GM13977 (cell line): ENCODE measurements around the gene GOLGA2.

ENCODE experiments used
- DNase-seq: peaks from one replicate; pipeline ENCODE4 v3.0.0; 2012; ENCODE audit warnings: low spot score
- CTCF ChIP-seq: IDR thresholded peaks from 2 replicates; pipeline ENCODE4 v1.5.1; 2012; ENCODE audit warnings: mild to moderate bottlenecking, control low read depth; ENCODE audit not compliant: insufficient read depth; ENCODE audit errors: extremely low read depth, missing control alignments
- in situ Hi-C: fragments of 300-500 bp; cut with MboI; formaldehyde crosslinking; loops from one replicate; pipeline ENCODE4 v1.12.0; 2022; ENCODE audit warnings: low sequenced_read_pairs, low pct_unique_long_range_greater_than_20kb, mixed read lengths, inconsistent platforms; ENCODE audit not compliant: unreplicated experiment

The GOLGA2 gene

GRCh38 chr9:128293091-128293490, 17.3 kb upstream of the GOLGA2 start:
- no peak for DNase-seq
- TF ChIP-seq CTCF = no peak
- in situ Hi-C loops = no loop called here

- TF ChIP-seq CTCF = no peak
- in situ Hi-C loops = no loop called here
- no peak for DNase-seq
Measured at GRCh38 chr9:128292009-128292408, 16.2 kb upstream of the GOLGA2 start.

GRCh38 chr9:128288273-128289004, 12.6 kb upstream of the GOLGA2 start:
- DNase-seq = no peak
- TF ChIP-seq CTCF = no peak
- in situ Hi-C loops = no loop called here

- in situ Hi-C loops = no loop called here
- no peak for DNase-seq
- TF ChIP-seq CTCF = no peak
Measured at GRCh38 chr9:128286440-128286839, 10.6 kb upstream of the GOLGA2 start.

- DNase-seq = no peak
- no peak for TF ChIP-seq CTCF
- in situ Hi-C loops = no loop called here
Measured at GRCh38 chr9:128285033-128285784, 9.4 kb upstream of the GOLGA2 start.

GRCh38 chr9:128282500-128282899, 6.7 kb upstream of the GOLGA2 start:
- in situ Hi-C loops = no loop called here
- DNase-seq = no peak
- no peak for TF ChIP-seq CTCF
